HG03064 (cell line): ENCODE results near the gene OPRPN.

Experiments used
- ATAC-seq: cut with Tn5 transposase; IDR thresholded peaks from one replicate; pipeline ENCODE4 v1.9.1; 2021; ENCODE audit warnings: low read depth; ENCODE audit not compliant: unreplicated experiment

The OPRPN gene

GRCh38 chr4:70397580-70397979 lies at the start of gene OPRPN:
OPRPN (plus strand) TSS chr4:70397940; CDS start chr4:70399286, 1,346 bp downstream.
- ATAC-seq: no peak

- no peak for ATAC-seq
Observed at GRCh38 chr4:70356185-70356584, 41.6 kb upstream of the OPRPN start.

- ATAC-seq: no peak
Observed at GRCh38 chr4:70359115-70359661, 38.6 kb upstream of the OPRPN start.

- ATAC-seq: no peak
Observed at GRCh38 chr4:70360460-70360859, 37.3 kb upstream of the OPRPN start, which contains the start of gene SMR3A. SMR3A (plus strand) TSS chr4:70360760; CDS start chr4:70362116, 1,356 bp downstream.

- no peak for ATAC-seq
Observed at GRCh38 chr4:70364002-70364401, 33.7 kb upstream of the OPRPN start.

- no peak for ATAC-seq
Observed at GRCh38 chr4:70365479-70365878, 32.3 kb upstream of the OPRPN start.

- no peak for ATAC-seq
Observed at GRCh38 chr4:70367813-70368212, 29.9 kb upstream of the OPRPN start.

- ATAC-seq: no peak
Observed at GRCh38 chr4:70371987-70372386, 25.8 kb upstream of the OPRPN start.

- no peak for ATAC-seq
Observed at GRCh38 chr4:70372760-70373159, 25.0 kb upstream of the OPRPN start.

- no peak for ATAC-seq
Observed at GRCh38 chr4:70380578-70380977, 17.2 kb upstream of the OPRPN start.

- no peak for ATAC-seq
Observed at GRCh38 chr4:70382691-70383181, 15.0 kb upstream of the OPRPN start, which contains the start of gene SMR3B. SMR3B (plus strand) TSS chr4:70383131; CDS start chr4:70384511, 1,380 bp downstream.

- no peak for ATAC-seq
Observed at GRCh38 chr4:70392057-70392776, 5.5 kb upstream of the OPRPN start.

- ATAC-seq: no peak
Observed at GRCh38 chr4:70399319-70399718, 1.6 kb downstream of the OPRPN start.

- no peak for ATAC-seq
Observed at GRCh38 chr4:70402762-70403161, 5.0 kb downstream of the OPRPN start.

- ATAC-seq: no peak
Observed at GRCh38 chr4:70405765-70406164, 8.0 kb downstream of the OPRPN start.

- ATAC-seq: no peak
Observed at GRCh38 chr4:70425306-70425705, 27.6 kb downstream of the OPRPN start.

GRCh38 chr4:70426789-70427188 lies 29.0 kb downstream of the OPRPN start:
- ATAC-seq: no peak

- ATAC-seq: no peak
Observed at GRCh38 chr4:70437197-70437596, 39.5 kb downstream of the OPRPN start.

- ATAC-seq: no peak
Observed at GRCh38 chr4:70442474-70442873, 44.7 kb downstream of the OPRPN start.

GRCh38 chr4:70443329-70443728 lies 45.6 kb downstream of the OPRPN start:
- no peak for ATAC-seq

- ATAC-seq: no peak
Observed at GRCh38 chr4:70449220-70449619, 51.5 kb downstream of the OPRPN start.

GRCh38 chr4:70452946-70453345 lies 55.2 kb downstream of the OPRPN start:
- no peak for ATAC-seq
